Activated naive CD4-positive, alpha-beta T cell treated with anti-CD3 and anti-CD28 coated beads, Interleukin-2, amount 50 U/mL, for 24 hours (primary cell): ENCODE data around the gene SART1.

Source experiments
- H3K27ac Mint-ChIP-seq: one replicate; pipeline ENCODE4 v1.8.0; 2021; ENCODE audit warnings: mild to moderate bottlenecking, mixed read lengths
- H3K27me3 Mint-ChIP-seq: one replicate; pipeline ENCODE4 v1.8.0; 2021; ENCODE audit warnings: mixed read lengths
- H3K36me3 Mint-ChIP-seq: one replicate; pipeline ENCODE4 v1.8.0; 2021; ENCODE audit warnings: mixed read lengths
- H3K4me1 Mint-ChIP-seq: one replicate; pipeline ENCODE4 v1.8.0; 2021; ENCODE audit warnings: mixed read lengths
- H3K4me3 Mint-ChIP-seq: one replicate; pipeline ENCODE4 v1.8.0; 2021; ENCODE audit warnings: mild to moderate bottlenecking, mixed read lengths
- H3K9me3 Mint-ChIP-seq: one replicate; pipeline ENCODE4 v1.8.0; 2021; ENCODE audit warnings: mixed read lengths

The SART1 gene

DNA sequence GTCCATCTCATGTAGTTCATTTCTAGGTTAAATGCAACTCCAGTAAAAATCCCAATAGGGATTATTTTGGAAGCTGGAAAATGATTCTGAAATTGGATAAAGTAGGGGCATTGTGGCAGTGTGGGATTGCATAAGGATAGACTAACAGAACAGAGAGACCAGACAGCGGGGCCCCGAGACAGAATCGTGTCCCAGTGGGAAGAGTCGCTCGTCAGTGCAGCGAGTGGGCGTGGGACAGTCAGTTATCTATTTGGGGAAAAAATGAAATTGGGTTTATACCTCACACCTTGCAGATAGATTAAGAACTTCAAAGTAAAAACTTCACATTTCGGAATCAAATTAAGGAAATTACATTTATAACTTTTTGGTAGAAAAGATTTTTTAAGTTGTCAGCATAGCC, 10.6 kb downstream of the SART1 start:
- H3K36me3 Mint-ChIP-seq = peaks cover 15% of the 10 kb centered on the region
- H3K4me1 Mint-ChIP-seq = peaks cover 25% of the 10 kb centered on the region
- no peak overlapping the region for H3K4me3 Mint-ChIP-seq
- peak overlapping the region; percentile 52 for H3K27ac Mint-ChIP-seq
- H3K9me3 Mint-ChIP-seq = no peaks in the 10 kb centered on the region
- H3K27me3 Mint-ChIP-seq = no peaks in the 10 kb centered on the region

DNA sequence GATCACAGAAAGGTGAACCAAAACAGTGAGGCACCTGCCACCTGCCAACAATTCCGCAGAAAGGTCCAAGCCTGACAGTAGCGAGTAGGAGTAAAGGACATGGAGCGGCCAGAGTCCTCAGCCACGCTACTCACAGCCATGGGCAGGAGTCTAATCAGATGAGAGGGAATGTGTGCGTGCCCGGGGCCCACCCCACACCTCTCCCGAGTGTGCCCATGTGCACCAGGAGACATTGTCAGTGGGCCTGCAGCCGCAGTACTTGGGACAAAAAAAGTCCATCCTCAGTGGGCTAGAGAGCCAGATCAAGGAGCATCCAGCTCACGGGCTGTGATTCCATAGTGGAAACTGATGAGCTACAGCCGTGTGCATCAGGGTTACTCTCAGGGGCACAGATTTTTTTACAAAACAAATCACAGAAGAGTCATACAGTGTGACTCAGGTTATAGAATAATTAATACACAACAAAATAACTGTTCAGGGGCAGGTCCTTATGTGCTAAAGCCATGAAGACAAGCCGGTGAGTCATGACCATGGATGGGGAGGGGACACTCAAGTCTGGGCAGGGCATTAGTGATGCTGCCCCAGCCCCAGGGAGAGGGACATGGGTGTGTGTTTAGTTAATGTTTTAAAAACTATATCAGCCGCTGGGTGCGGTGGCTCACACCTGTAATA, 12.0 kb downstream of the SART1 start:
- peak overlapping the region; percentile 68 for H3K27ac Mint-ChIP-seq
- H3K4me1 Mint-ChIP-seq = peaks cover 19% of the 10 kb centered on the region
- no peaks in the 10 kb centered on the region for H3K9me3 Mint-ChIP-seq
- peaks cover 10% of the 10 kb centered on the region for H3K36me3 Mint-ChIP-seq
- H3K4me3 Mint-ChIP-seq = no peak overlapping the region
- H3K27me3 Mint-ChIP-seq = no peaks in the 10 kb centered on the region

DNA sequence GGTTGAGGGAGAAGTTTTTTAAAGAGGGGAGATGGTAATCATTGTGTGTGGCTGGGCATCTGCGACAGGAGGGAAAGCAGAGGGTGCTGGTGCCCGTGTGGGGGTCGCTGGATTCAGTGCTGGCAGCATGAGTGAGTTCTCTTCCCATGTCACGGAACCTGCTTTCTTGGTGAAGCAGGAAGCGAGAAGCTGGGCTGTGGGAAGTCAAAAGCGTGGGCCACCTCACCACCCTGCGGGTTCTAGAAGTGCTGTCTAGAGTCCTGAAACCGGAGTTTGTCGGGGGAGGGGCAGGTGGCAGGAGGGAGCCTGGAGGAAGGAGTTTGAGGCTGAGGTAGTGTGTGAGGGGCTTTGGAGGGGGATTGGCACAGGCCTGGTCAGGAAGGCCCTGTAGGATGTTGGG, 14.2 kb downstream of the SART1 start:
- H3K4me3 Mint-ChIP-seq = no peak overlapping the region

DNA sequence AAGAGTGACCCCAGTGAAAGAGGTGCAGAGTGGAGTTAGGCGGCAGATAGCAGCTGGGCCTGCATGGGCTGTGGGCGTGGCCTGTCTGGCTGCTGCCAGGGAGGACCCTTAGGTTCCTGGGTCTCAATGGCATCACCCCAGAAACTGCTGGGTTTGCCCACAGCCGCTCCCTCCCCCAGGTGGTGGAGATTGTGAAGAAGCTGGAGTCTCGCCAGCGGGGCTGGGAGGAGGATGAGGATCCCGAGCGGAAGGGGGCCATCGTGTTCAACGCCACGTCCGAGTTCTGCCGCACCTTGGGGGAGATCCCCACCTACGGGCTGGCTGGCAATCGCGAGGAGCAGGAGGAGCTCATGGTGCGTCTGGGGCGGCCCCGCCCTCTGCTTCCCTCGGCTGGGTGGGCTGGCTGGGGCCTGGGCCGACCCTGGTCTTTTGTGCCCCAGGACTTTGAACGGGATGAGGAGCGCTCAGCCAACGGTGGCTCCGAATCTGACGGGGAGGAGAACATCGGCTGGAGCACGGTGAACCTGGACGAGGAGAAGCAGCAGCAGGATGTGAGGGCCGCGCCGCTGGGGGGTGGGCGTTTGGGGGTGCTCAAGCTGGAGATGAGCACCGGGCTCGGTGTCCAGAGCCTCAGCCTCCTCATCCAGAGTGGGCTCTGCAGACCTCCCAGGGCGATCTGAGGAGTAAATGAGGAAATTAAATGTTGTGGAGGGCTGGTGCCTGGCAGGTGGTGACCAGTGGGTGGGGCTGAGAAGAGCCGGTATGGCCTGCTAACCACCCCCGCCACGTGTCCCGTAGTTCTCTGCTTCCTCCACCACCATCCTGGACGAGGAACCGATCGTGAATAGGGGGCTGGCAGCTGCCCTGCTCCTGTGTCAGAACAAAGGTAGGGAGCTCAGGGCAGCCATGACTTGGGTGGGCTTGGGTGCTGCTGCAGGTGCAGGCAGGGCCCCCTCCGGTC, 15.0 kb downstream of the SART1 start:
- Mint-ChIP-seq H3K27me3 (no peaks in the 10 kb centered on the region), H3K4me1 (peaks cover 13% of the 10 kb centered on the region), H3K4me3 (no peak overlapping the region), H3K36me3 (peaks cover 9% of the 10 kb centered on the region), H3K27ac (no peak overlapping the region), H3K9me3 (no peaks in the 10 kb centered on the region)

More for the DNA sequence above, 14.2 kb downstream of the SART1 start:
- Mint-ChIP-seq H3K36me3 (peaks cover 10% of the 10 kb centered on the region), H3K27me3 (no peaks in the 10 kb centered on the region), H3K4me1 (peaks cover 13% of the 10 kb centered on the region), H3K9me3 (no peaks in the 10 kb centered on the region), H3K27ac (peak overlapping the region; percentile 68)

DNA sequence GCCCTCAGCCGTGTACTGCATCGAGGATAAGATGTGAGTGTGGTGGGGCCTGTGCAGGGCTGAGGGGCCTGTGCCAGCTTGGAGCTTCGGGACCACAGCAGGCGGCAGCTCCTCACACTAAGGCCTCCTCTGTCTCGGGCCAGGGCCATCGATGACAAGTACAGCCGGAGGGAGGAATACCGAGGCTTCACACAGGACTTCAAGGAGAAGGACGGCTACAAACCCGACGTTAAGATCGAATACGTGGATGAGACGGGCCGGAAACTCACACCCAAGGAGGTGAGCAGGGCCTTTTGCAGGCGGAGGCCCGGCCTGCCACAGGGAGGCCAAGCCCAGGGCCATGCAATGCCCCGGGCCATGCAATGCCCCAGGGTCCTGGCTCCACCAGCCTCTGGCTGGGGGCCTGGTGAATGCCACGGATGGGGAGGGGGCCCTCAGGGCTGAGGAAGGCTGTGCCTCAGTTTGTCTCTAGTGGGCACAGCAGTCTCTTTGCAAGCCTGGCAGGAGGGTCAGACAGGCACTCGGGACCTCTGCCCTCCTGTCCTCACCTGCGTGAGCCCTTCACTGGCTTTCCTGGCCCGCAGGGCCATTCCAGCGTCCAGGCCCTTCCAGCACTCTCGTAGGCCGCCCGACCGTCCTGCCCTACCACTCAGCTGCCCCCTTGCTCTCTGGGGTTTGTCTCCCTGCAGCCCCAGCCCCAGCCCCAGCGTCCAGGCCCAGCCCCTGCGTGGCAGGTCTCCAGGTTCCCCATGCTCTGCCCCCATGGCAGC, 16.3 kb downstream of the SART1 start:
- no peaks in the 10 kb centered on the region for H3K9me3 Mint-ChIP-seq
- H3K4me3 Mint-ChIP-seq = no peak overlapping the region
- H3K4me1 Mint-ChIP-seq = peaks cover 6% of the 10 kb centered on the region
- H3K27me3 Mint-ChIP-seq = no peaks in the 10 kb centered on the region
- H3K36me3 Mint-ChIP-seq = peaks cover 5% of the 10 kb centered on the region
- H3K27ac Mint-ChIP-seq = no peak overlapping the region

DNA sequence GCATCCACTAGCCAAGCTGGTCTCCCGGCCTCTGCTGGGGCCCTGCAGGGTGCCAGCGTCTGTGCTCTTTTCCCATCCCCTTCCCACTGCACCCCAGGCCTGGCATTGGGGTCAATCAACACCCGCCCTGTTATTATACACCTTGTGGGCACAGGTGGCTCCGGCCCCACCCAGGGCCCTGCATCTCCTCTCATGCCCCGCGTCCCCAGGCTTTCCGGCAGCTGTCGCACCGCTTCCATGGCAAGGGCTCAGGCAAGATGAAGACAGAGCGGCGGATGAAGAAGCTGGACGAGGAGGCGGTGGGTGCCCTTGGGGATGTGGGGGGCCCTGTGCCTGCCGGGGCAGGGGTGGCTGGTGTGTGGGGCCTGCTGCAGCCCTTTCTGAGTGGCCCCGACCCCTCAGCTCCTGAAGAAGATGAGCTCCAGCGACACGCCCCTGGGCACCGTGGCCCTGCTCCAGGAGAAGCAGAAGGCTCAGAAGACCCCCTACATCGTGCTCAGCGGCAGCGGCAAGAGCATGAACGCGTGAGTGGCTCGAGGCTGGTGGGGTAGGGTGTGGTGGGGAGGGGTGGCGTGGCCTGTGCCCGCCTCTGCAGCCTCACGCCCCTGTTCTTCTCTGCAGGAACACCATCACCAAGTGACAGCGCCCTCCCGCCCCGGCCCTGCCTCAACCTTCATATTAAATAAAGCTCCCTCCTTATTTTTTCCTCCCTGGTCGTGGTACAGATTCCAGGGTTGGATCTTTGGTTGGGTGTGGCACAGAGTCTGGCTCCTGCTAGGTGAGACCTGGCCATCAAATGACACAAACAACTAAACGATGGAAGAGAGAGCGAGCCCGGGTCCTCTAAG, 17.1 kb downstream of the SART1 start:
- Mint-ChIP-seq H3K4me3 (no peak overlapping the region), H3K36me3 (peaks cover 2% of the 10 kb centered on the region)

DNA sequence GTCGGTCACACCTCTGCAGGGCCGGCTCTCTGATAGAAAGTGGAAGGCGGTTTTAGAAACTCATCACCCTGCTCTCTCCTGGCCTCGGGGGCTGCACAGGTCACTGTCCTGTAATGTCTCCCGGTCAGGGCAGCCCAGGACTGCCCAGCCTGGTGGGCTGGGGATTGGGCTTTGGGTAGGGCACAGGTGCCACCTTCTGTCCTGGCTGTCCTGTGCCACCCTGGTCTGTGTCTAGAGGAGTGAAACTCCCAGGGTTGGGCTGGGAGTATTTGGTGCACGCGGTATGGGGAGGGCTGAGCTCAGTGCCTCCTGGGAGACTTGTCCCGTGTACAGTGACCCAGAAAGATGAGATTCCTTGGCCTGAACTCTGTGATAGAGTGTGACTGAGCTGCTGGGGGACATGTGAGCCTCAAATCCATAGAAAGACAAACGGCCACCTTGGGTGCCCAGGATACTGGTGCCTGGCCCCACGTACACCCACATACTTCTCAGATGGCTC, 17.8 kb downstream of the SART1 start:
- H3K9me3 Mint-ChIP-seq = no peaks in the 10 kb centered on the region
- no peaks in the 10 kb centered on the region for H3K27me3 Mint-ChIP-seq
- peaks cover 2% of the 10 kb centered on the region for H3K36me3 Mint-ChIP-seq
- peaks cover 6% of the 10 kb centered on the region for H3K4me1 Mint-ChIP-seq
- H3K27ac Mint-ChIP-seq = no peak overlapping the region
- no peak overlapping the region for H3K4me3 Mint-ChIP-seq

More for the DNA sequence above, 17.1 kb downstream of the SART1 start:
- Mint-ChIP-seq H3K27me3 (no peaks in the 10 kb centered on the region), H3K4me1 (peaks cover 6% of the 10 kb centered on the region), H3K9me3 (no peaks in the 10 kb centered on the region), H3K27ac (no peak overlapping the region)

DNA sequence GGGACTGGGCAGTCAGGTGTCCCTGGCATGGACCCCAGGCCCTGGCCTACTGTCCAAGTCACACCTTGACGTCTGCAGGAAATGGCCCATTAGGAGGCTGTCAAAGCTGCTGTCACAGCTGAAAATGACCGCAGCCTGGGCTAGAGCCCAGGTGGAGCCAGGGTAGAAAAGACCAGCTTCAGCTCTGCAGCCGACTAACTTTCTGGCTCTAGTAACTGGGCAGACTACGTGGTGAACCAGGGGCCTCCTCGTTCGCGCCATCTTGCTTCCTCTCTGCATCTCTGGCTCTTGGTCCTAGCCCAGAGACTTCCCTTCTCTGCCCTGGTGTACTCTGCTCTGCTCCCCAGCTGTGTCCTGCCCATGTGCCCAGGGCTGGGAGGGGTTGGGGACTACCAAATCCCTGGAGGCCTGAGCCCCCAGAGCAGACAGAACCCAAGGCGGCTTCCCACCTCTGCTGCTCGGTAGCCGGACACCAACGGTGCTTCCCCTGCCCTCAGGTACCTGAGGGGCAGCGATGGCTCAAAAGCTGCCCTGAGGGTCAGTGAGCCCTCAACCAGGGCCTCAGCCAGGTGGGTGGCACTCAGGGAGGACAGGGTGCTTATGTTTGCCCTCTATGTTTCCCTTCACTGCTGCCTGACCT, 19.7 kb downstream of the SART1 start:
- no peaks in the 10 kb centered on the region for H3K27me3 Mint-ChIP-seq

DNA sequence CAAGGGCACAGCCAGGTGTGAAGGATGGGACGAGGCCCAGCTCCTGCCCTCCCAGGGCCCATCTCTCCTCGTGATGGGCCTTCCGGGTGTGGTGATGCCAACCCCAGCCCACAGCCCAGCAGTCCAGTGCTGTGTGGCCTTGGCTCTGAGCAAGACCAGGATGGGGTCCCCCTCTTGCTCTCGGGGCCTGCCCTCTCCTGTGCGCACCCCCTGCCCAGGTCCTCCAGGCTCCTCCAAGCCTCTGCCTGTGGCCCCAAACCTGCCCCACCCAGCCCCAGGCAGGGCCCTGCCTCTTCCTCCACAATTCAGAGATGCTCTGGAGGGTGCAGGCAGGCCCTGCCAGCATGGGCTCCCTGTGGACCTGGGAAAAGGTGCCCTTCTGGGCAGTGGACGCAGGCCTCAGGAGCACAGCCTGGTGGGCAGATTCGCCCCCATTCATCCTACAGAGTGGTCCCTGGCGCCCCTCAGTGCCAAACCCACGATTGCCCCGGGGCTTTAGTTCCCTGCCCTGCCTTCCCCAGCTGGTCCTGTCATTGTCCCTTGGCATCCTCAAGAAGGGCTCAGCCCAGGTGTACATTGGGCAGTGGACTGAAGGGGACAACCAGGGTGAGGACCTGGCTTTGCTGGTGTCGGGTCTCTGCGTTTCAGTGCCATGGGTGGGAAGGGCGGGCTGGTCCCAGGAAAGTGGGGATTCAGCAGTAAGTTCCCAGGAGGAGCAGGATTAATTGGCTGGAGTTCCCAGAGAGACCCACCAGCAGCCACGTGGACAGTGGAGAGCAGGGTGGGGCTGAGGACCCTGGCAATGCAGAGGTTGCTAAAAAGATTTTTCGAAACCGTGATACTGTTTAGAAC, 20.7 kb downstream of the SART1 start:
- H3K27ac Mint-ChIP-seq = no peak overlapping the region
- no peaks in the 10 kb centered on the region for H3K9me3 Mint-ChIP-seq
- no peaks in the 10 kb centered on the region for H3K4me1 Mint-ChIP-seq
- no peak overlapping the region for H3K4me3 Mint-ChIP-seq
- H3K27me3 Mint-ChIP-seq = no peaks in the 10 kb centered on the region
- H3K36me3 Mint-ChIP-seq = no peaks in the 10 kb centered on the region

More for the DNA sequence above, 19.7 kb downstream of the SART1 start:
- peak overlapping the region; percentile 49 for H3K27ac Mint-ChIP-seq
- H3K4me1 Mint-ChIP-seq = peaks cover 1% of the 10 kb centered on the region
- no peaks in the 10 kb centered on the region for H3K9me3 Mint-ChIP-seq
- no peak overlapping the region for H3K4me3 Mint-ChIP-seq
- H3K36me3 Mint-ChIP-seq = no peaks in the 10 kb centered on the region

DNA sequence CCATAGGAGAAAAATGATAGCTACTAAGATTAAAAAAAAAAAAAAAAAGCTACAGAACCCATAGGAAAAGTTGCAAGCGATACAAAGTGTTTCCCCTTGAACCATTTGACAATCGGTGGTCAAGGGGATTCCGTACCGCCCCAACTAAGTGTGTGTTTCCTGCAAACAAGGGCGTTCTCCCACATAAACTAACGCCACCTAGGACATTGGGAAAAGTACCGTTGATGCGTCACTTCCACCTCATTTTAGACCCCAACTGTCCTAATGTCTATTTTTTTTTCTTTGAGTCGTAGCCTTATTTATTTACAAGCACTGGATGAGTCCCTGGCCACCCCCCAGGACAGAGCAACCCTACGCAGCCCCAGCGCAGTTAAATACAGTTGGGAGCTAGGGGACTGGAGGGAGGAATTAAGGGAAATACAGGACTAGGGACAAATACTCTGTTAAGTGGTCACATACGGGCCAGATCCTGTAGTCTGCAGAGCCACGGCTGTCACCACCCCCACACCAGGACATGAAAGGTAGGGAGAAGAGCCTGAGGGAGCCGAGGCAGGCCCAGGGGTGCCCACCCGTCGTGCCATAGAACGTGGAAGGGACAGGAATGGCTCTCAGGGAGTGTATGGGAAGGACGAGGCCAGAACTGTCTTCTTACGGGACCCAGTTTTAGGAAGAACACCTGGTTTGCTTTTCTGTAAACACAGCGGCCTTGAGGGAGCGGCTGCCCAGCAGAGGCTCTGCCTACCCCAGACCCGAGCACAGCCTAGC, 21.5 kb downstream of the SART1 start:
- Mint-ChIP-seq H3K9me3 (no peaks in the 10 kb centered on the region), H3K36me3 (no peaks in the 10 kb centered on the region), H3K4me1 (no peaks in the 10 kb centered on the region), H3K27me3 (no peaks in the 10 kb centered on the region), H3K4me3 (no peak overlapping the region), H3K27ac (no peak overlapping the region)

DNA sequence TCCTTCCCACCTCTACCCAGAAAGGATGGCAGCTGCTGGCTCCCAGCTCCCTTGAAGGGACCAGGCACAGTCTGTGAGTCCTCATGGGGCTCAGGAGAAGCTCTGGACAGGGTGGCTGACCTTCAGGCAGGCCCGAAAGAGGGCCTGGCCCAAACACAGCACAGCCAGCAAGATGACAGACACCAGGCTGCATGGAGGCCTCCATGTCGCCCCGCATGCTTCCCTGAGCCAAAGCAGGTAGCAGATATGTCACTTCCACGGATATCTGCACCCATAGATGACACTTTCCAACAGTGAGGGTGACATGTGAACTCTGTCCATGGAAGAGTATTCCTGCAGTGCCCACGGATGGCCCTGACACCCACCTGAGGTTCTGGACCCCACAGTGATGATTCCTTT, 22.1 kb downstream of the SART1 start:
- Mint-ChIP-seq H3K27ac (no peak overlapping the region), H3K27me3 (no peaks in the 10 kb centered on the region), H3K4me1 (no peaks in the 10 kb centered on the region), H3K9me3 (no peaks in the 10 kb centered on the region), H3K4me3 (no peak overlapping the region), H3K36me3 (no peaks in the 10 kb centered on the region)

DNA sequence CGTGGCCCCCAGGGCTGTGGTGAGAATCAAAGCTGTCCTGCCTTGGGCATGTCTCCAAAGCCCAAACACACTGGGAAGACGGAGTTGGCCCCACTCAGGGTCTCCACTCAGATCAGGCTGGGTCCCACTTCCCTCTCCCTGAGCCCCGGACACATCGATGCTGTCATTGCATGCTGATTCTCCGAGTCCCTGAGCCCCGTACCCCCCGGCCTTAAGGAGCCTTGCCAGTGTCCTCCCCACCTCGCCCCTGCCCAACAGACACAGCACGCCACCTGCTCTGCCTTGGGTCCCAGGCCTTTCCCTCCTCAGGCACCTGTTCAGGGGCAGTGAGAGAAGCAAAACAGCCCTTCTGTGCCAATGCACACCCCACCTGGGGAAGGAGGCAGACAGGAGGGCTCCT, 25.8 kb downstream of the SART1 start:
- Mint-ChIP-seq H3K27me3 (no peaks in the 10 kb centered on the region), H3K36me3 (peaks cover 4% of the 10 kb centered on the region), H3K27ac (no peak overlapping the region), H3K4me1 (peaks cover 6% of the 10 kb centered on the region), H3K9me3 (no peaks in the 10 kb centered on the region), H3K4me3 (no peak overlapping the region)
